Stimulated activated CD4-positive, alpha-beta T cell treated with anti-CD3 and anti-CD28 coated beads, Interleukin-12 subunit alpha, Interleukin-12 subunit beta, amount 100 ng/mL, for 24 hours (primary cell): ENCODE measurements around the gene CHCT1.

ENCODE experiments used
- DNase-seq, 2 experiments: peaks; one replicate each; pipeline ENCODE4 v3.0.0-alpha.2; 2020; ENCODE audit warnings: low read depth in 2 of 2

Gene CHCT1

GRCh38 chr17:60442271-60443173, 20.2 kb downstream of the CHCT1 start:
- DNase-seq = no peak

DNA sequence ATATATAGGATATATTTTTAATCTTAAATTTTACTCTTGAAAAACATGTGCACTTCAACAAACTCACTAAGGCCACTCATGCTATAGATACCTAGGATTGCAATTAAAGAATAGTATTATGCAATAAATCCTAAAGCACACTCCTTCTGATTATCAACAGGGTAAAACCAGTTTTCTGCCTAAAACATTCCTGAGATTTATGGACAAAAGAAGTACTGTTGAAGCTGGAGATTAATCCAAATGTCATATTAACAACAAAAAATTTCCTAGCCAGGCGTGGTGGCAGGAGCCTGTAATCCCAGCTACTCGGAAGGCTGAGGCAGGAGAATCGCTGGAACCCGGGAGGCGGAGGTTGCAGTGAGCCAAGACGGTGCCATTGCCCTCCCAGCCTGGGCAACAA, 21.4 kb downstream of the CHCT1 start:
- DNase-seq = no peak

DNA sequence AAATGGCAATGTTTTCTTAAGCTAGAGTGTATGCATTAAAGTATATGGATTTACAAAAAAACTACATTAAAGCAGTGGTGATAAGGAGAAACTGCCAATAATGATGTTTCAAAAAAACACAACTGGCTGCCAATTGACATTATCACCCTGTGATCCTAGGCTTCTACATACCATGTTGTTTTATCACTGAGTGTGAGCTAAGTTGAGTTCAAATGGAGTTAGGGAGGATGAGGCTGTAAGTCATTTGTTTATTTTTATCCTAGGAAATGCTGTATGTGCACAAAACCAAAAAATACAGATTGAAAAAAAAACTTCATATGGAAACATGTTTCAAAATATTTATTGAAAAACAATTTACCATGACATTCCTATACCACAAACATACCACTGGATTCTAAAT, 22.9 kb downstream of the CHCT1 start:
- DNase-seq = no peak

- DNase-seq = no peak
Measured at GRCh38 chr17:60447375-60447774, 25.1 kb downstream of the CHCT1 start.

GRCh38 chr17:60451071-60451470, 28.8 kb downstream of the CHCT1 start:
- no peak for DNase-seq

GRCh38 chr17:60451965-60452364, 29.7 kb downstream of the CHCT1 start:
- DNase-seq = no peak

GRCh38 chr17:60455378-60455777, 33.1 kb downstream of the CHCT1 start:
- no peak for DNase-seq

- no peak for DNase-seq
Measured at GRCh38 chr17:60457148-60457547, 34.9 kb downstream of the CHCT1 start.

- no peak for DNase-seq
Measured at GRCh38 chr17:60461584-60461983, 39.3 kb downstream of the CHCT1 start.

- DNase-seq = no peak
Measured at GRCh38 chr17:60463157-60463835, 41.0 kb downstream of the CHCT1 start.

DNA sequence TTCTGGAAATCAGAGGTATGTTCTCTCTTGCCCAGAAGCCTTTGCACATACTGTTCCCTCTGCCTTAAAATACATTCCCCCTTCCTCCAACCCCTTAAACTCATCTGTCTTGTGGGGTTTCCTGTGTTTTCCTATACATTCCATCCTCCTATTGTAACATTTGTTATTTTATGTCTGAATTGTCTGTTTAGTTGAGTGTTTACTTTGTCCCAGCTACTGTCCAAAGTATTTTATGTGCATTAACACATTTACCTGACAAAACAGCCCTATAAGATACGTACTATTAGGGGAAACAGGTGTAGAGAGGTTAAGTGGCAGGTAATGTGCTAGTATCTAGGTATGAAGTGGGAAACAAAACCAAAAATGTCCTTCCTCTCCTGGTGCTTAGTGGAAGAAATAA, 42.1 kb downstream of the CHCT1 start:
- DNase-seq = no peak

GRCh38 chr17:60468371-60468770, 46.1 kb downstream of the CHCT1 start:
- DNase-seq = no peak

DNA sequence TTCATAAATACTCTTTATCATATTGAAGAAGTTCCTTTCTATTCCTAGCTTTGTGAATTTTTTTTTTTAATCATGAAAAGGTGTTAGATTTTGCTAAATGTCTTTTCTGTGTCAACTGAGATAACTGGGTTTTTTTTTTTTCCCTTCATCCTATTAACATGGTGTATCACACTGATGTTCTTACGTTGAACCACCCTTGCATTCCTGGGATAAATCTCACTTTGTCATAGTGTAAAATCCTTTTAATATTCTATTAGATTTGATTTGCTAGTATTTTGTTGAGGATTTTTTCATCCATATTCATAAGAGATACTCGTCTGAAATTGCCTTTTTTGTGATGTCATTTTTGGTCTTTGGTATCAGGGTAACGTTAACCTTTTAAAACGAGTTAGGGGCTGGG, 49.2 kb downstream of the CHCT1 start:
- DNase-seq = no peak

- no peak for DNase-seq
Measured at GRCh38 chr17:60472449-60472848, 50.2 kb downstream of the CHCT1 start.

- no peak for DNase-seq
Measured at GRCh38 chr17:60473788-60474187, 51.5 kb downstream of the CHCT1 start.
